Endometrial microvascular endothelial cells (primary cell): Measurements from ENCODE around the gene CD3D. TPM values are rescaled to one million over a fixed set of nuclear protein-coding genes. Genes with fewer than 3 reads are reported as not detected.

Experiments
- in situ Hi-C: cut with HindIII; loops from 2 replicates; pipeline ENCODE4 v1.10.0; 2017; ENCODE audit warnings: low sequenced_read_pairs, low pct_unique_long_range_greater_than_20kb; ENCODE audit errors: inconsistent ontology term
- total RNA-seq: library from RNA; depleted of rRNA; stranded (reverse); fragments of >200 nt; gene quantifications from one replicate; pipeline ENCODE4 v1.2.3, GENCODE V29; 2015; ENCODE audit errors: inconsistent ontology term

Gene CD3D
- total RNA-seq, 1 donor from 2014 or later, result not detected

DNA sequence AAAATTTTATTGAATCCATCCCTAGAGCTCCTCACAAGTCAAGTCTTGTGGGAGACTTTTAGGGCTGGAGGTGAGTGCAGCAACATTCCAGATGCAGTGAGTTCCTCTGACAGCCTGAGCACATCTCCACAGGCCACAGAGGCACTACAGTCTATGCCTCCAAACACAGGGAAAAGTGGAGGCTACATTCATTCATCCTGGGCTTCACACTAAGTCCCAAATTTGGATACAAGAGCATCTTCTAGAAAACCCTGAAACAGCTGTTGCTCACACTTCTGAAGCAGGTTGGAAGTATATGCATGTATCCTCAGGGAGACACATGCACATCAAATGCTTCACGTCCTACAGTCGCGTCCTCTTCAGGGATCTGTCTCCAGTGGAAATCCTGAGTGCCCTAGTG, 1.2 kb downstream of the CD3D start:
- in situ Hi-C loops, result no loop called here

DNA sequence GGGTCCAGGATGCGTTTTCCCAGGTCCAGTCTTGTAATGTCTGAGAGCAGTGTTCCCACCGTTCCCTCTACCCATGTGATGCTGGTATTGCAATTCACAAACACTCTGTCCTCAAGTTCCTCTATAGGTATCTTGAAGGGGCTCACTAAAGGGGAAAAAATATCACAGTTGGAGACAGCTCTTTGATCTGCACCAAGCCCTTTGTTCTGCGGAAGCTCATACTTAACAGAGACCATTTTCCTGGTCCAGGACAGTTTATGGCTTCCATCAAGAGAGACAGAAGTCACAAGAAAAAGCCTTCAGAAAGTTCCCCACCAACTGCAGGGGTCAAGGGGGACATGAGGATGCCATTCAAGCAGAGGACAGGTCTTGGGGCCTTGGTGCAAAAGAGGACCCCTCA, 2.1 kb downstream of the CD3D start:
- in situ Hi-C loops, result no loop called here

DNA sequence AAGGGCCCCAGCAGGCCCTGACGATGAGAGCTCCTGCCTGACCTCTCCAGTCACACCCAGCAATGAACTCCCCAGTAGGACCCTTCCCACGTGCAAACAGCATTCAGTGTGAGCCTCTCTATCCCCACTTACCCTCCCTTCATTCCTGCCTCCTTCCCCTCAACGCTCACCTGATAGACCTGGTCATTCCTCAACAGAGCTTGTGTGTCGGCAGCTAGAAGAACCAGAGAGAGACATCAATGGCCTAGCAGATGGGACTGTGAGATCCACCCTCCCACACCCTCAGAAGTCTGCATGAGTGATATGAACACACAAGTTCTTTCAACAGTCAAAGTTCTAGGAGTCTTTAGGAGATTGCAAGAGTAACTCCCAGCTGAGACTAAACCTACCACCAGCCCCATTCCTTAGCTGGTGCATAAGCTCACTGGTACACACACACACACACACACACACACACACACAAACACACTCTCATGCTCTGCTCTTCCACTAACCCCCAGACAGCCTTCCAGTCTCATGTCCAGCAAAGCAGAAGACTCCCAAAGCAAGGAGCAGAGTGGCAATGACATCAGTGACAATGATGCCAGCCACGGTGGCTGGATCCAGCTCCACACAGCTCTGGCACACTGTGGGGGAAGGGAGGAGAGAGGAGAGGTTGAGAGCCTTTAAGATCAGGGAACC, 3.1 kb downstream of the CD3D start:
- in situ Hi-C loops, result no loop called here

DNA sequence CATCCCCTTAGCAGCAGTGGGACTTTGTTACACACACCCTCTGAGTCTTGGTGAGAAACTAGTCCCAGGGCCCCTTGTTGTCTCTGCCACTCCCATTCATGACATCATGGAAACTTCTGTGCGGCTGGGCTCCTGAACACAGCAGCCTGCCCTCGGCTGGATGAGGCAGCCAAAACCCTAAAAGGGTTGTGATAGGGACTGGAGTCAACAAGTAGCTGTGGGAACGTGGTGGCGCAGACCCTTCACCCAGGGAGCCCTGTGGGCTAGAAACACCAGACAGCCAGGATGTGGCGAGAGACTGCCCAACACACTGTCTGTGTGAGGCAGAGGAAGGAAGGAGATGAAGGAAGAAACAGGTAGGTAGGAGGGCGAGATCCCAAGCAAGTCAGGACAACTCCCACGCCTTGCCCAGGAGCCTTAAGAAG, 3.9 kb downstream of the CD3D start:
- in situ Hi-C loops, result no loop called here

DNA sequence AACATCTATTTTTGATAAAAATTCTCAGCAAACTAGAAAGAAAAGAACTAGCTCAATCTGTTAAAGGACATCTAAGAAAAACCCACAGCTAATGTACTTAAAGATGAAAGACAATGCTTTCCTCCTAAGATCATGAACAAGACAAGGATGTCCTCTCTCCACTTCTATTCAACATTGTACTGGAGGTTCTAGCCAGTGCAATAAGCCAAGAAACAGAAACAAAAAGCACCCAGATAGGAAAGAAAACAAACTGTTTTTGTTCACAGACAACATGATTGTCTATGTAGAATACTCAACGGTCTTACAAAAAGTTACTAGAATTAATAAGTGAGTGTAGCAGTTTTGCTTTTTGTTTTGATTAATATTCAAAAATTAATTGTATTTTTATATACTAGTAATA, 7.8 kb downstream of the CD3D start:
- in situ Hi-C loops, result no loop called here

DNA sequence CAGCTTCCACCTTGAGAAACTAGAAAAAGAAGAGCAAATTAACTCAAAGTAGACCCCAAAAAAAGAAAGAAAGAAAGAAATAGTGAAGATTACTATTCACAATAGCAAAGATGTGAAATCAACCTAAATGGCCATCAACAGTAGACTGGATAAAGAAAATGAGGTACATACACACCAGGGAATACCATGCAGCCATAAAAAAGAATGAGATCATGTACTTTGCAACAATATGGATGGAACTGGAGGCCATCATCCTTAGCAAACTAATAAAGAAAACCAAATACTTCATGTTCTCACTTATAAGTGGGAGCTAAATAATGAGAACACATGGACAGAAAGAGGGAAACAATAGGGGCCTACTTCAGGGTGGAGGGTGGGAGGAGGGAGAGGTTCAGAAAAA, 13.8 kb downstream of the CD3D start:
- in situ Hi-C loops, result no loop called here

DNA sequence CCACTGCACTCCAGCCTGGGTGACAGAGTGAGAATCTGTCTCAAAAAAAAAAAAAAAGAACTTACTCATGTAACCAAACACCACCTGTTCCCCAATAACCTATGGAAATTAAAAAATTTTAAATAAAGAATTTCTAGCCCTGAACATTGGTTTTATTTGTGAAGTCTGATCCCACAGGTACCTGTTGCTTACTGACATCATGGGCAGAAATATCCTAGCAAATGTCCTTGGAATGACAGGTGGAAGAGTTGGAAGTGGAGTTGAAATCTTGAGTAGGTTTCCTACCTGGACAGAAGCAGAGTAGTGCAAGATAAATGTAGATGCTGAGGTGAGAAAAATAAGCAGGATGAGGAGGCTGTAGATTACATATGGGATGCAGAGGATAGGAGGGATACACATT, 17.2 kb downstream of the CD3D start:
- in situ Hi-C loops, result no loop called here

DNA sequence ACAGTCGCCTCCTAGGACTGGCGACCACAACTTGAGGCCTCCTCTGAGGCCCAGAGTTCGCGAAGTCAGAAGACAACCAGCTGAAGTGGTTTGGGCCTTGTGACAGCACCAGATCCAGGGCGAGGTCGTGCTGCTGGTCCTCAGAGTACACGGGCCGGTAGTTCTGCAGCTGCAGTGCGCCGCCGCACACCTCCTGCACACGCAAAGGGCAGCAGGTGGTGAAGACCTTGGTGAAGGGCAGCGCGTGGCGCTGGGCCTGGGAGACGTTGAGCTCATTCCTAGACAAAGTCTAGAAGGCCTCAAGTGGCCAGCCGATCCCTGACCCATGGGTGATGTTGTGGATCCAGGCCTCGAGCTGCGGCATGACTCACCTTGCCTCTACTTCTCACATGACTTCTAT, 19.8 kb downstream of the CD3D start:
- in situ Hi-C loops, result no loop called here

DNA sequence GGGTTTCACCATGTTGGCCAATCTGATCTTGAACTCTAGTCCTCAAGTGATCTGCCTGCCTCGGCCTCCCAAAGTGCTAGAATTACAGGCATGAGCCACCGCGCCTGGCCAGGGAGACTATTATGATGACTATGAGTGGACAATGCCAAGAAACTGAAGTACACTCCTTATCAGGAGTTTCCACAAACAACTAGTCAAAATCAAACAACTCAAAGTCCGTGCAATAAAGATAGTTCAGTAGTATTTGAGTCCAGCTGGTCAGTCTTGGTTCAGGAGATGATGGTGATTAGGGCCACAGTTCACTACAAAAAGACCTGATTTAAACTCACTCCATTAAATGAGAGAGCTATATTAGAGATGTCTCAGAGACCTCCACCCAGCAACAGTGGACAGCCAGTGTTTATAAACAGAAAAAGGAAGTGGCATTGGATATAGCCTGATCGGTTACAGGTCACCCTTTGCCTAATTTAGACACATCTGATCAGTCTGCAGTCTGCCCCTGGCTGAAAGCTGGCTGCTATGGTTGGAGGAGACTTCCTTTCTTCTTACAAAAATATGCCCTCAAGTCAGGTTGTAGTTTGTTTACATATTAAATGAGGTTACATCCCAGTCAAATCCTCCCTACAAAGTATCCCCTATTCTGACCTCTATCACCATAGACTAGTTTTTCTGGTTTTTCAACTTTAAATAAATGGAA, 21.0 kb downstream of the CD3D start:
- in situ Hi-C loops, result no loop called here

DNA sequence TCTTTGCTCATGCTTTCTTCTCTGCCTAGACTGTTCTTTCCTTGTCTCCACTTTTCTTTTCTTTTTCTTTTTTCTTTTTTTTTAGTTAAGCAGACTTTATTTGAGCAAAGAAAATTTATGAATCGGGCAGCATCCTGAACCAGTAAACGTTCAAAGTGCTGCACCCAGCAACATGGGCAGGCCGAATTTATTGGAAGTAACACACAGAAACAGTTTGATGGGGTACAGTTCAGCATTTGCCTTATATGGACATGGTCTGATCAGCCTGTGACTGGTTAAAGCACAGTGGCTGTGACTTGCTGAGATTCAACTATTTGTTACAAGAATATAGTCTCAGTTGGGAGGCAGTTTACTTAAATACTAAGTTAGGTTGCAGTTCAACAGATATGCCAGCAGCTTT, 22.0 kb downstream of the CD3D start:
- in situ Hi-C loops, result no loop called here

DNA sequence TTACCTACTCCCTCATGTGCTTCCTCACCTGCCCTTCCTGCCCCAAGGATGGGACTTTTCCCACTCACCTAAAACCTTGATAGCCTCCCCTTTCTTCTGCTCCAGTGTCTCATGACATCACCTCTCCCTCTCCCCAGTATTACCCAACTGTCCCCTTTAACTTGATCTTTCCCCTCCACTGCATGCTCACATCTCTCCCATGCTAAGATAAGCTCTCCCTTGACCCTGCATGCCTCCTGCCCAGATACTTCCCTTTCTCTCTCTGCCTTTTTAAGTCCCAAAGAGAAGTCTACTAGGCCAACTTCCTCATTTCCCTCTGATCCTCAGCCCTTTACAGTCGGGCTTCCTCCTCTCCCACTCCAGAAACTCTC, 23.2 kb downstream of the CD3D start:
- in situ Hi-C loops, result no loop called here

DNA sequence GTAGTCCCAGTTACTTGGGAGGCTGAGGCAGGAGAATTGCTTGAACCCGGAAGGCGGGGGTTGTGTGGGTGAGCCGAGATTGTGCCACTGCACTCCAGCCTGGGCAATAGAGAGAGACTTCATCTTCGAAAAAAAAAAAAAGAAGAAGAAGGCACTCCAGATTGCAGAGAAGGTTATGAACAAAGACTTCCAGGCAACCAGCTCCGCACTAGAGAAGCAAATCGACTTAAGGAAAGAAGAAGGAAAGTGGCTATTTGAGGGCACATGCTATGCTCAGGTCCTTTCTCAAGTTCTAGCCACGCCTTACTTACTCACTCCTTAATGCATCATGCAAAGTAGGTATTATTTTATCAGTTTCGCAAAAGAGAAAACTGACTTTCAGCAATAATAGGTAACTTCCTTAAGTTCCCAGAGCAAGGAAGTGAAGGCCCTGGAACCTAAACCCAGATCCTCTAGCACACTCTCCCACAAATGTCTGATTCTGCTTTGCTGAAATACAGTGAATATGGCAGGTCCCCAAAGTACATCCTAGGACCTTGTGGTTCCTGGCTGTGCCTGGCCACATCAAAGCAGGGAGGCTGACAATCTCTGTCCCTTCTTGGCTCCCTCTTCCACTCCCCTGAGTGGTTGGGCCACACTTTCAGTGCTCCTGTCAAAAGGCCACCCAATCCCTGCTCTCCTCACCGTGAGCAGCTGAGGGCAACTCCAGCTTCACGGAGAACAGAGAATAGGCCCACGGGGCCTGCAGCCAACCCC, 23.7 kb downstream of the CD3D start:
- in situ Hi-C loops, result no loop called here

DNA sequence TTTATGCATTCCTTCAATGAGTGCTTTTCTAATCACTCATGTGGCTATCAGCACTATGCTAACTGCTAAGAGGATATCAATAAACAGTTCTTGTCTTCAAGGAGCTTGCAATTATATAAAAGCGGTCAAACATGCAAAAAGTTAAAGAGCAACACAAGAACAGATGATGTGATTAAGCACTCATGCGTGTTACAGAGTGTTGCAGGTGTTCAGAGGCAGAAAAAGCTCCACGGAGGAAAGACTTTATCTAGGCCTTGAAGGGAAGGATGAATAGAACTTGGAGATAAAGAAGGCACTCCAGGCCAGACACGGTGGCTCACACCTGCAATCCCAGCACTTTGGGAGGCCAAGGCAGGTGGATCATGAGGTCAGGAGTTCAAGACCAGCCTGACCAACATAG, 24.4 kb downstream of the CD3D start:
- in situ Hi-C loops, result no loop called here

DNA sequence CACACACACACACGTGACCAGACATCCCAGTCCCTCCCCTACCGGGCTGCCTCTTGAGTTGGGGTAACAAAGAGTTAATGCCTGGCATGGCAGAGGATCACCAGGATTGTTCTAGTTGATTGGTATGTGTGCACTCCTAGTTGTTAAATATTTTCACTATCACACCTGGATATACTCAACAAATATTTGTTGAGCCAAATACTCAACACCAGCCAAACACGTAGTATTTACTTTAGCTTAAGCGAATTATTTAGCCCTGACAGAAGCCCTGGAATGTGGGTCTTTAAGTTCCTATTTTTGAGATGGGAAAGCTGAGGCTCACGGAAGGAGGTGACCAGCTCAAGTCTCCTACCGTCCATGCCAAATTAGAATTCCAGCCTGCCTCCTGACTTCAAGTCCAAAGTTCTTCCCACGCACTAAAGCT, 27.5 kb downstream of the CD3D start:
- in situ Hi-C loops, result no loop called here

DNA sequence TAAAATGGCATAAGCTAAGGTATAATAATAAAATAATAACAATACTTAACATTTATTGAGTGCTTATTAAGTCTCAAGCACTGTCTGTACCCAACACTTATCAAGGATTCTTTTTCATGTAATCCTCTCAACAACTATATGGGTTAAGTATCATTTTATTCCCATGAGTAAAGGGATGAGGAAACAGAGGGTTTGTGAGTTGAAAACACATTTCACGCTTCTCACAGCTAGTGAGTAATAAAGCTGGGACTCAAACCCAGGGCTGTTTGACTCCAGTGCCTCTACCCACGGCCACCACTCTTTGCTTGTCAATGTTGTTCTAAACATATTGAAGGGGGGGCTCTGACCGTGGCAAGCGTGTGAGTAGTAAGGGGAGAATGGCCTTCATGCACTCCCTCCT, 29.3 kb downstream of the CD3D start:
- in situ Hi-C loops, result no loop called here

DNA sequence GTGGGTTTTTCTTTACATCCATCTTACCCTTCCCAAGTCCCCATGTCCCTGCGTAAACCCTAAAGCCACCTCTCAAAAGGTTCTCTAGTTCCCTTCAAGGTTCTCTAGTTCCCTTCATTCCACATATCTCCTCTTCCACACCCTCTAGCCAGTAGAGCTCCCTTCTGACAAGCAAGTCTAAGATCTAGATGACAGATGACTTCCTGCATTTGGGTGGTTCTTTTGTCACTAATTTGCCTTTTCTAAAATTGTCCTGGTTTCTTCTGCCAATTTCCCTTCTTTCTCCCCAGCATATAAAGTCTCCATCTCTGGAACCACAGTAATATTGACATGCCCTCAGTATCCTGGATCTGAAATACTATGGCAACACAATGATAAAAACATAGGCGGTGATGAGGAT, 30.2 kb downstream of the CD3D start:
- in situ Hi-C loops, result no loop called here

DNA sequence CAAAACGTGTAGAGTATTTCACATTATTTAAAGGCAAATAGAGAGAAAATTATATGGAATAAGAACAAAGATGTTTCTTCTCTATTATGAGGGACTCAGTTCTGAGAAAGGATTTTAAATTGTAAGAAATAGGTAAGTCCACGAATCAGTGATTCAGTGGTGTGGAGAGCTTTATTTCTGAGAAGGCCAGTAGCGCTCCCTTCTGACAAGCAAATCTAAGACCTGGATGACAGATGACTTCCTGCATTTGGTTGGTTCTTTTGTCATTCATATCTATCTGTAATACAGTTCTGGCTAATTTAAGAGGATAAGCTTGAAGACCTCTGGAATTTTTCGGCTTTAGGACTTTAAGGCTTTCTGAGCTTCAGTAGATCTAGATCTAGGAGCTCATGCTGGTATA, 31.0 kb downstream of the CD3D start:
- in situ Hi-C loops, result no loop called here

DNA sequence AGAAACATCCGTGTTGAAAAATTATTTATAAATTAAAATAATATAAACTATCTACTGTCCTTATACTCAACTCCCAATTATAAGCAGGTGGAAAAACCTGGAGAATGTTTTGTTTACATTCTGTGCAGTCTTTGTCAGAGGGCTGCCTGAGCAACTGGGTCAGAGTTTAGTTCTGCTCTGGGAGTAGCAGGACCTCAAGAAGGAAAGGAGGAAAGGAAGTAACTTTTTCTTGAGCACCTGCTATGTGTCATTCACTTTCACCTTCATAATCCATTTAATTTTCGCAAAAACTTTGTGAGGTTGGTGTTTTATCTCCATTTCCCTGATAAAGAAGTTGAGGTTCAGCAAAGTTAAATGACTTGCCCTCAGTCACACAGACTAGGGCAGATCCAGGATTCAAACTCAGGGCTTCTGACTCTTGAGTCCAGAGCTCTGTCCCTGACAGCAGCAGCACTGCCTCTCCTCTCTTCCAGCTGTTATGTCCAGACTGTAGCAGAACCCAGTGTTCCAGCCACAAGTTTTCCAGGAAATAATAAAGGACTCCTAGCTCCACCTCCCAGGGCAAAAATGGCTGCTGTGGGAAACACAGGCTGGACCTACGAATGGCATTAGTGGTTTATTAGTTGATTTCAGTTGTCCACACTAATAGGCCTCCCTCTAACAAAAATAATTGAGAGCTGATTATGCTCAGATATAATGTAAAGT, 31.6 kb downstream of the CD3D start:
- in situ Hi-C loops, result no loop called here

DNA sequence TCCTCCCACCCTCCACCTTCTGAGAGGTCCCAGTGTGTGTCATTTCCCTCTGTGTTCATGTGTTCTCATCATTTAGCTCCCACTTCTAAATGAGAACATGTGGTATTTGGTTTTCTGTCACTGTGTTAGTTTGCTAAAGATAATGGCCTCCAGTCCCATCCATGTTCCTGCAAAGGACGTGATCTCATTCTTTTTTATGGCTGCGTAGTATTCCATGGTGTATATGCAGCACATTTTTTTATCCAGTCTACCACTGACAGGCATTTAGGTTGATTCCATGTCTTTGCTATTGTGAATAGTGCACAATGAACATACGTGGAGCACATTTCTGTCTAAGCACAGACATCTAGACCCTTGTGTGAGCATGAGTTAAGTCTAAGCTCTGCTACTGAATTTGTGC, 32.2 kb downstream of the CD3D start:
- in situ Hi-C loops, result no loop called here
